ENCODE data around the gene INTS11. TPM values are rescaled to one million over a fixed set of nuclear protein-coding genes. Genes with fewer than 3 reads are reported as not detected.

Gene INTS11
- total RNA-seq, 2 donors from 2014 or later = 80.6 to 94.2 TPM

DNA sequence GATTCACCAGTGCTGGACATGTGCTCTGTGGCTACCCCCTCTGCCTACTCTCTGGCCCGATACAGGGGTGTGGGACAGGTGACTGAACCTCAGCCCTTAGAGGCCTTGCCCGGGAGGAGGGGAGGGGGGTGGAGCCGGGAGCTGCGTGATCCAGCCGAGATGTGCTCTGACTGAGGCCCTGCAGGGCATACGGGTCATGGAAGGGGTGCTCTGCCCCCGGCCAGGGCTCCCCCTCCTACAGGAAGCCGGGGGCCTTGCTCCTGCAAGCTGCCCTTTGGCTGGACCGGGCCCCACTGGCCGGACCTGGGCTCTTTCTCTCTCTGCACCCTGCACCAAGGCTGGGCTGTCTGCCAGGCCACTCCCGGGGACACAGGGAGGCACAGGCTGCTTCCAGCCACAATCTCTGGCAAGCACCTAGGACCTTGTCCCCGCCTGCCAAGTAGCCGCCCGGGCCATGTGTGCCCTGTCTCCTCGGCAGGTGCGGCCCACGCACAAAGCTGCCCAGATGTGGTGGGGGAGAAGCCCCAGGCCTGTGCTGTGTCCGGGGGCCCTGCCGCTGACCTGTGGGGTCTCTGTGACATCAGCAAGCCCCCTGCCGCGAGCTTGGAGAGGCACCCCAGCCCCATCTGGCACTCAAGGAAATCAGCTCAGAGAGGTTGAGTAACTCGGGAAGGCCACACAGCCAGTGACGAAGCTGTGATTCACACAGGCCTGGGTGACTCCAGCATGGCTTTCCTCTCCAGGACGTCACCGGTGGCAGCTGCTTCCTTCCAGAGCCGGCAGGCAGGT, 42.7 kb downstream of the INTS11 start:
- ATAC-seq (peak; percentile 91), DNase-seq (peak; percentile 92 to 93)
- intact Hi-C loops (cut with DNase I, micrococcal nuclease) = no loop called here

DNA sequence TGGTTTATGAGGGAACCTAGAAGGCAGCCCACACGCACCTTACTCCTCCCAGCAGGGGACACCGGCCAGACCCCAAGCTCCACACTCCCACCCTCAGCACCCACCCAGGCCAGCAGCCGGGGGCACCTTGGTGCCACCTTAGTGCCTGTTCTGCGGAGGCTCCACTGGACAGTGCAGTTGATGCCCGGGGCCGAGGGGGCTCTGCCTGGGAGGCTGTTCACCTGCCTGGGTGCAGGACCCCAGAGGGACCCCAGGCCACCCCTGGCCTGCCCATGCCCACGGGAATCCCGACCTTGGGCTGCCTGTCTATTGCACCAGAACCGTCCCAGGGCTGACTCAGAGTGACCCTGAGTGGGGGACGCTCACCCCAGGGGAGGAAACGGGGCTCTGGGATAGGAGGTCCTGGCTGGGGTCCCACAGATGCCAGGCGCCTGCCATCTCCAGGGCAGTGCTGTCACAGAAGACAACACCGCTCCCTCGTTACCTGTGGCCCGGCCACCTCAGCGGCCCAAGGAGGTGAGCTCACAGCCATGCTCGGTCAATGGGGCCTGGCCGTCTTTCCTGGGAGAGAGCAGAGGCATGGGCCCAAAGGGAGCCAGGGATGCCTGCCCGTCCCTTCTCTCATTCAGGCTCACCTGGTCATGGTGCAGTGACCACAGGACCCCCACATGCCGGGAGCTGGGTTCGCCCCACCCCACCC, 43.5 kb downstream of the INTS11 start:
- DNase-seq (no peak), ATAC-seq (no peak)
- intact Hi-C loops (cut with DNase I, micrococcal nuclease) = no loop called here

DNA sequence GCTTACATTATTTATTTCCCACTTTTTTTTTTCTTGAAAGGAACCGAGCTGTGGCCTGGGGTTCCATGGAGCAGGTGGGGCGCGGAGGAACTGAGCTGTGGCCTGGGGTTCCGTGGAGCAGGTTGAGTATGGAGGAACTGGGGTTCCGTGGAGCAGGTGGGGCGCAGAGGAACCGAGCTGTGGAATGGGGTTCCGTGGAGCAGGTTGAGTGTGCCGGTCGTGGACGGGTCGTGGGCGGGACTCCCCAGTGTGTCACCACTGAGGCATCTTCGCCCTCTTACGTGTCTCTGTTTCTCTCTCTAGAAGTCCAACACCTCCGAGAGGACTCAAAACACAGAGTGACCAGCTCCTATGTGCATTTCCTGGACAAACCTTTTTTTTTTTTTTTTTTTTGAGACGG, 45.4 kb downstream of the INTS11 start:
- DNase-seq = no peak
- no peak for ATAC-seq
- intact Hi-C loops (cut with DNase I, micrococcal nuclease) = no loop called here

DNA sequence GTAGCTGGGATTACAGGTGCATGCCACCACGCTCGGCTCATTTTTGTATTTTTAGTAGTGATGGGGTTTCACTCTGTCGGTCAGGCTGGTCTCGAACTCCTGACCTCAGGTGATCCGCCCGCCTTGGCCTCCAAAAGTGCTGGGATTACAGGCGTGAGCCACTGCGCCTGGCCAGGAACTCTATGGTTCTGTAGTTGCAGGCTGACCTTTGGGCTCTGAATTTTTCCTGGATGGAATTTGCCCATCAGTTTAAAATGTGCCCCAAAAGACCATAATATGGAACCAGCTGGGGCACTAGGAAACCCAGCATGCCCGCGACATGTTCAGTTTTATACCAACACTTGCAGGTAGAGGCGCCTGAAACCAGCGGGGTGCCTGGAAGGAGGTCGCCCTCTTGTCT, 45.8 kb downstream of the INTS11 start:
- DNase-seq = no peak
- intact Hi-C loops (cut with DNase I, micrococcal nuclease) = no loop called here
- no peak for ATAC-seq

DNA sequence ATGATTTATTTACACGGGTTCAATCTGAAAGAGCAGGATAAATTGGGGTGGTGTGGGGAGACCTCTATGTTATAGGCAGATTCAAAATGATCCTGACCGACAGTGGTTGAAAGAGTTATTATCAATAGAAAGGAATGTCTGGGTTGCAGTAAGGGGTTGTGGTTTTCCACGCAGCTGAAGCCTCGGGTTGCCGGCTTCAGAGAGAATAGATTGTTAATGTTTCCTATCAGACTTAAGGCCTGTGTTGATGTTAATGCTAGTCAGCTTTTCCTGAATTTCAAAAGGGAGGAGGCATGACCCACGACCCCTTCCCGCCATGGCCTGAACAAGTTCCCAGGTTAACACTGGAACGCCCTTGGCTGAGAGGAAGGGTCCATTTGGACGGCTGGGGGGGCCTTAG, 48.6 kb downstream of the INTS11 start:
- DNase-seq = no peak
- no peak for ATAC-seq
- intact Hi-C loops (cut with DNase I, micrococcal nuclease) = no loop called here

DNA sequence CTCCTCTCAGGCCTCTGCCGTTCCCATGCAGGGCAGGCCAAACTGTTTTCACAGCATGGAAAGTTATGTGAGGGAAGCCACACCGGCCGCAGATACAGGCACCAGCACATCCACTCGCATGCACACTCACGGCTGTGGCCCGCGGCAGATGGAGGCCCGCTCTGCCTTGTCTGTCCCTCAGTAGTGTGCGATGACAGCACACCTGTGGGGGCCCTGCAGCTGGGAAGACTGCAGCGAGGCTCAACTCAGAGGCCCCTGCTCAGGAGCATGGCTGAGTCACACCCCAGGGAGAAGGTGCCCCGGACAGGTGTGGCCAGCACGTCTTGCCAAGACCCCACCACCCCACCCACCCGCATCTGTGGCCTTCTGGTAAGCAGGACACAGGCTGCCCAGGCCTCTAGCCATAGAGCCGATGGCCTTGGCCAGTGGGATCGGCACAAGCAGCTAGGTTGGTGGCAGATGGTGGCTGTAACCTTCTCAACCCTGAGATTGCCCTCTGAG, 49.5 kb downstream of the INTS11 start:
- intact Hi-C loops (cut with DNase I, micrococcal nuclease) = no loop called here
- DNase-seq (no peak), ATAC-seq (no peak)

DNA sequence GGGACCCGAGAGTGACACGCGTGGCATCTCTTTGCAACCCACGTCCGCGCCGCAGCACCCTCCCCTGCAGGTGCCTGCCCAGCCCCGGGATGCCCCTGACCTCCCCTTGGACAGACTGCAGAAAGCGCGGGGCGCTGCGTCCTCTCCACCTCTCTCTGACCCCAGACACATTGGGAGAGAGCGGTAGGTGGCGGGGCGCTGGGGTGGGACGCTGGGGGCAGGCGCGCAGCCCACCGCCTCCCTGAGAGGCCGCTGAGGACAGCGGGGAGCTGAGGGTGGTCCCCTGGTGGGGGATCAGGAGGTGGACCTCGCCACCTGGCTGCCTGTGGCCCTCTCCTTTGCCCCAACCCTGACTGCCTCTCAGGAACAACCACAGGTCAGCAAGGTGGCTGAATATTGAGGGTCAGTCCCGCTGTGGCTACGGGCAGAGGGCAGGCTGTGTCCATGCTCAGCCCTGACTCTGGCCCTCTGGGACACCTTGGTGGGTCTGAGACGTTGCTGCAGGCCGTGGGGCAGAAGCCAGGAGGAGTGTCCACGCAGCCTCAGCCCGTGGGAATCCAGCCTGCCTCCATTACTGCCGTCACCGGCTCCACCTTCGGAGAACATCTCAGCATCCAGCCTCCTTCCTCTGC, 50.0 kb downstream of the INTS11 start:
- DNase-seq (no peak), ATAC-seq (no peak)
- intact Hi-C loops (cut with DNase I, micrococcal nuclease) = no loop called here

DNA sequence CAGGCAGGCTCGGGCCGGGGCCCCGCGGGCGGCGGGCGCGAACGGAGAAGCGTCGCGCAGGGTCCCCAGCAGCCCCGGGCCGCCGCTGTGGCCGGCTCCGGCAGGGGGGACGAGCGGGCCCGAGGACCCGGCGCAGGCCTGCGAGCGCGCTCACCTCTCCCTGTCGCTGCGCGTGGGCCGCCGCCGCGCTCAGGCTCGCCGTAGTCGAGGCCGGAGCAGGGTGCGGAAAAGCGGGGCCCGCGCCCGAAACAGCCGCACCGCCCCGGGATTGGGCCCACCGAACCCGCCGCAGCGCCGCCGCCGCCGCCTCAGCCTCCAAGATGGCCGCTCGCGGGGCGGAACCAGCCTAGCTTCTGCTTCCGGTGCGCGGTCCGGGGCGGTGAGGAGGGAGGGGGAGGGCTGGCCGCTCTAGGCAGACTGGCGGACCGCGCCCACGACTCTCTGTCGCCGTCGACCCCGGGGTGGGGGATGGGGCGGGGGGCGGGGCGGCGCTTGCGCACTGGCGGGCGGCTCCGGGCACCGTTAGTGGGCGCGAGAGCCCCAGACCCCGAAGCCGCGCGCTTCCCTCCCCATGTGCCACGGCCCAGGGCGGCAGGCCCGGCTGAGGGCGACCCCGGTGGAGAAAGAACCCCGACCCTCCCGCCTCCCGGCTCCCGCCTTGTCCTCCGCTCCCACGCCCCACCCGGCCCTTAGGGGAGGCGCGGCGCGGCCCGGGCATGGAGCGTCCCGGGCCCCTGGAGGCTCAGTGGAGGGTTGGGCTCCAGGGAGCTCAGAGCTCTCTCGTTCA, 50.8 kb downstream of the INTS11 start, which contains the start of gene UBE2J2:
UBE2J2 (minus strand) TSS at position 343 of the 787 bp plus-strand sequence. CDS start 5,862 bp downstream, outside the sequence.
- DNase-seq = peak; percentile 96 to 97
- intact Hi-C loops (cut with DNase I, micrococcal nuclease) = no loop called here
- peak; percentile 86 for ATAC-seq

DNA sequence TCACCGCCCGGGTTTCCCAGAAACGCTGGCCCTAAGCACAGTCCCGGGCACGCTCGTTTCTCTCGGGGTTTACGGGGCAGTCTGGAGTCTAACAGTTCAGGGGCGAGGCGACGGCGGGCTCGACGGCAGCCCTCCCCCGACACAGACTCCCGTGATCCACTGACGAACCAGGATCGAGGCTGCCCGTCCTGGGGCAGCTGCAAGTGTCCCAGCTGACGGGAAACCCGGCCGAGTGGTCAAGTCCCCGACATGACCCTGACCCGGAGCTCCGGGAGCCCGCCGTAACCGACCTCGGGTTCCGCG, 51.3 kb downstream of the INTS11 start:
- DNase-seq (no peak), ATAC-seq (peak; percentile 2)
- intact Hi-C loops (cut with DNase I, micrococcal nuclease) = no loop called here

DNA sequence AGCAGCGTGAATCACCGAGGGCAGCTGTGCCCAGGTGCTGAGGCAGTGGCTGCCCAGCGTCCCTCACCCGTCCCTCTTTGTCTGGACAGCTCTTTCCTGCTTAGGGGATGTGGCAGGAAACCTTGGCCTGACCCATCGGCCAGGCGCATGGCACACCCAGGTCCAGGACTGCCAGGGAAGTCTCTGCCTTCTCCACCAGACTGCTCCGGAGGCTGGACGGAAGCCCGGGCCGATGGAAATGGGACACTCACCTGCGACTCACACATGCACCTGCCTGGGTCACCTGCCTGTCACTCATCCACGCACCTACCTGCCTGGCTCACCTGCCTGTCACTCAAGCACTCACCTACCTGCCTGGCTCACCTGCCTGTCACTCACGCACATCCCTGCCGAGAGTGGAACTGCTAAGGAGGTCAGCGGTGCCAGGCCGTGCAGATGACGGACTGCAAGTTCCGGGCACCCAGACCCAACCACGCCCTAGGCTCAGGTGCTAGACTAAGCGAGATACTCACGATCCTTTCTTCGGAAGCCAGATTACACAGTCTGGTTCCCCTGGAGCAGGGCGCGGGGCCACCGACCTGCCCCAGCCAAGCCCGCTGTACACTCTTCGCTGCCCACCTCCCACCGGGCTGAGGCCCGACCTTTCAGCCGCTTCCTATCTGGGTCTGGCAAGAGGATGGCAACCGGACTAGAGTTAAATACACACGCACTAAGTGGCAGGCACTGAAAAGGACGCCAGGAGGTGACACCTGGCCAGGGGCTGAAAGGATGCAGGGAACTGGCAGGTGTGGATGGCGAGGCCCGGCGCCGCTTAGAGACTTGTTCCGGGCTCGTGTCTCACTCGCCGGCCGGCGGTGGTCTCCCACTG, 51.9 kb downstream of the INTS11 start:
- DNase-seq = peak; percentile 66 to 84
- peak; percentile 75 for ATAC-seq

DNA sequence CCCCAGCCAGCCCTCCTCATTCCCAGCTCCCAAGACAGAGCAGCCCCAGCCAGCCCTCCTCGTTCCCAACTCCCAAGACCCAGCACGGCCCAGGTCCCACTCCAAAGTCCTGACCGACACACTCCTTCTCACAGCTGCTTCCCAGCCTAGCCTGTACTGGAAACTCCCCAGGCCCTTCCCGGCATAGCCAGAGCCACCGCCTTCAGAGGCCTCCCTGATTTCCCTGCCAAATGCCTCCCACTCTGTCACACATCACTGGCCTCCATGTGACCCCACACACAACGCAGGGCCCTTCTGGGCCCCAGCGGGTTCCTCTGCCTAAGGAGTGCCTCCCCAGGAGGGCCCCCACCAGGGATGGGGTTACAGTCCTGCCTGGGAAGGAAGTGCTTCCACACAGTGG, 53.6 kb downstream of the INTS11 start:
- intact Hi-C loops (cut with DNase I, micrococcal nuclease) = no loop called here
- no peak for DNase-seq
- ATAC-seq = no peak

More for the DNA sequence above, 51.9 kb downstream of the INTS11 start:
- intact Hi-C loops (cut with DNase I, micrococcal nuclease) = no loop called here

DNA sequence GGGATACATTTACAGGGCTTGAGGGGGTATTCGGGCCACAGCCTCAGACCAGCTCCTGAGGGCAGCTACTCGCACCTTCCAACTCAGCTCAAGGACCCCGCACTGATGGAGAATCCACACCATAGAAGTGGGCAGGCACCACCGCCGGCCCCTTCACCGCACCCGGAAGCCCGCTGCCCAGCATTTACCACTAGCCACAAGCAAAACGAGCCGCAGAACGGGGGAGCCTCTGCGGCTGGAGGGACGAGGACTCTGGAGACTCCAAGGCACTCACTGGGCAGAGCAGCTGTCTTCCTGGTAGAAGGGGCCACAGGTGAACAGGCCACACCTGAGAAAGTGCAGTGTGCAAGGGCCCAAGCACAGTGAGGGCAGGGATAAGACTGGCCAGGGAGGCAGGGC, 56.2 kb downstream of the INTS11 start:
- intact Hi-C loops (cut with DNase I, micrococcal nuclease) = no loop called here
- DNase-seq = no peak

DNA sequence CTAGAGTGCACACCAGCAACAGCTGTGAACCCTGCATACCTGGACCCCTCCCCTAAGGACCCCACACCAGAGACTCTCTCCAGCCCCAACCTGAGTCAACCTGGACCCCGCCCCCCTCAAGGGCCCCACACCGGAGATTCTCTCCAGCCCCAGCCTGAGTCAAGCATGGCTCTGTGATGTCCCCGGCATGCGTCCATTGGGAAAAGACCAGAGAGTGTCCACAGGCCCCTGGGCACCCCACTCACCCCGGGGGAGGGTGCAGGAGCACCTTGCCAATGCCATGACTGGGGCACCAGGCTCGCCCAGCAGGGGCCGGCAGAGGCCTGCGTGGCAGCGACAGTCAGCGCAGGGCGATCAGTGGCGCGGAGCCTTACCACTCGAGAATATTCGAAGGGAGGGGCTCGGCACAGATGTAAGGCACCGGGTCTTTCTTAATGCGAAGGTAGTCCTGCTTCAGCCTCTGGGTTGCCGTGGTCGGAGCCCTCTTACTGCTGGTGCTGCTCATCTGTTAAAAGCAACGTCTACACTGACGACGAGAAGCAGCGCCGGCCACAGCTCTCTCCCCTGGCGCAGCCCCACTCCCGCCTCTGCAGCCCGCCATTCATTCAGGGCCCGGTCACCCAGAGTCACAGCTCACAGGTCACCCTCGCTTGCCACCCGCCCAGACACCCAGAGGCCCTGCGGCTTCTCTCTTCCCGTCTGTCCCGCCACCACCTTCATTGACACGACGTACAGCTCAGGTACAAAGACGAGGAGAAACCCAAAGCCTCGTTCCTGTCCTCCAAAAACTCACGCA, 56.8 kb downstream of the INTS11 start:
- ATAC-seq = no peak
- no peak for DNase-seq

More for the DNA sequence above, 56.2 kb downstream of the INTS11 start:
- ATAC-seq = no peak

DNA sequence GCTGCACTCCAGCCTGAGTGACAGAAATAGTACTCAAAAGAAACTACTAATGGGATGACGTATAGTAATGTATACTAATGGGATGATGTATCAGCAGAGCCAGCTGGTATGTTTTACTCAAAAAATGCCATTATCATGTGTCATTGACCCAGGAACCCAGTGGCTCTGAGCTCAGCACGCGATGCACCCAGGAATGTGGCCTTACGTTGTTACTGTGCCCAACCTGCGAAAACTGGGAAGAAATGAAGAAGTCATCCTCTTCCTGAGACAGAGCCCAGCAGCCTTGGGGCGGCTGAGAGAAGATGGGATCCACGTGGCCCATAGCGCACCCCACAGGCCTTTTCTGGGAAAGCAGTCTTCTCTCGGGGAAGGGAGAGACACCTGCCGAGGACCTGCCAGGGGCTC, 59.6 kb downstream of the INTS11 start:
- no peak for DNase-seq
- ATAC-seq = peak; percentile 27
- intact Hi-C loops (cut with DNase I, micrococcal nuclease) = no loop called here

More for the DNA sequence above, 56.8 kb downstream of the INTS11 start:
- intact Hi-C loops (cut with DNase I, micrococcal nuclease) = no loop called here

DNA sequence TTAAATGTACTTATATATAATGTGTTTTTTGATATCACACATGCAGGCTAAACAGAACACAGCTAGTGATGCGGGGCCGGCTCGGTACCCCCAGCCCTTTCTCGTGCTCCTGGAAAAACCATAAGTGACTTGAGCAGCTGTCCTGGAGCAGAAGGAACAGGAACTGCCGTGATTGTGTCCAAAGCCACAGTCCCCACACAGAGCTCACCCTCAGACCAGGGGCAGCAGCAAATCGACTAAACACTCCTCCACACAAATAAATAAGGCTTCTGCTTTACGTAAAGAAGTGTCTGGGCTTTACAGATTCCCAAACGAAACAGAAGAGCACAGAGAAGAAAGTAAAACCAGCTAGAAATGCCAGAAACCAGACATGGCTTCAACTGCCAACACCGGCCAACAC, 60.4 kb downstream of the INTS11 start:
- DNase-seq (no peak), ATAC-seq (no peak)
- intact Hi-C loops (cut with DNase I, micrococcal nuclease) = no loop called here

DNA sequence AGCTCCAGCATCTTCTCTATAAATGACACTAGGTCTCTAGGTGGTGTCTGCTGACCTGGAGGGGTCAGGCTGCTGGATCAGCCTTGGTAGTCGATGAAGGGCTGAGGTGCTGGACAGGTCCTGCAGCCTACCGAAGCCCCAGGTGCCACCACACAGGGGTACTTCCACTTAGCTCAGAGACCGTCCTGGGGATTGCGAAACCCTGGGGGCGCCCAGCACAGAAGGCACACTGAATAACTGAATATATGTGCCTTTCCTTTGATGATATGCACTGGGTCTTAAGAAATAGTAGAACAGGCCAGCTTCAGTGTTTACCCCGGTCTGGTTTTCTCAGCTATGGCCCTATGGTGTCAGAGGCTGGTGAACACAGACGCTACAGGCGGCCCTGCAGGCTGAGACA, 61.7 kb downstream of the INTS11 start:
- intact Hi-C loops (cut with DNase I, micrococcal nuclease) = no loop called here
- ATAC-seq = no peak
- DNase-seq = no peak

DNA sequence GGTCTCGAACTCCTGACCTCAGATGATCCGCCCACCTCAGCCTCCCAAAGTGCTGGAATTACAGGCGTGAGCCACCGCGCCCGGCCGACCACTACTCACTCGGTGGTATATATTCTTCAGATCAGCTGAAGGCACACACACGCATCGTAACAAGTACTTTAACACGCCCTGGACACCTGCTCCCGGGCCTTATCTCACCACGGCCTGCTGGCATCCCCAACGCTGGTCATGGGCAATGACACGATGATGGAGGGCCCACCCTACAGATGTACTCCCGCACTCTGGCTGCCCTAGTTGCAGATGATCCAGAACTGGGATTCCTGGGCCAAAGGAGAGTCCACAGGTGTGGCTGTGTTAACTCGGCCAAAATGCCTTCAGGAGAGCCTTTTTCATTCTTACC, 62.4 kb downstream of the INTS11 start:
- ATAC-seq = no peak
- DNase-seq = no peak
- intact Hi-C loops (cut with DNase I, micrococcal nuclease) = no loop called here

Measured in left colon (tissue), 2 donors.